Adipose tissue (tissue), 3 donors: ENCODE results near the gene REPIN1. TPM values are rescaled to one million over a fixed set of nuclear protein-coding genes. Genes with fewer than 3 reads are reported as not detected.

Source experiments
- H3K27ac ChIP-seq: one replicate; pipeline ENCODE4 v1.5.1; 2013; ENCODE audit warnings: low read depth, low read length
- WGBS, 3 donors: extraction: QIAGEN DNeasy Blood & Tissue Kit; methylation state at CpG; one replicate each; pipeline ENCODE4 v1.1.7; 2013; 5-methylcytosine and 5-hydroxymethylcytosine counted together
- polyA plus RNA-seq, 3 donors: library from polyadenylated mRNA; stranded (reverse); fragments of 200-250 nt; gene quantifications; one replicate each; pipeline ENCODE4 v1.2.3, GENCODE V29; 2013
- donor health status: healthy with polysubstance abuse.
- donor health status: Bipolar disorder and iron deficiency.
- donor health status: healthy.

REPIN1 gene
- polyA plus RNA-seq, 3 donors: 23.1 to 64.3 (median 59.3) TPM

GRCh38 chr7:150371131-150371995, 2.7 kb downstream of the REPIN1 start:
- H3K27ac ChIP-seq: no peak overlapping the region
- WGBS, 3 donors: 85 to 91% (median 90%) methylated on average over 44 to 48 of the region's 48 CpGs

DNA sequence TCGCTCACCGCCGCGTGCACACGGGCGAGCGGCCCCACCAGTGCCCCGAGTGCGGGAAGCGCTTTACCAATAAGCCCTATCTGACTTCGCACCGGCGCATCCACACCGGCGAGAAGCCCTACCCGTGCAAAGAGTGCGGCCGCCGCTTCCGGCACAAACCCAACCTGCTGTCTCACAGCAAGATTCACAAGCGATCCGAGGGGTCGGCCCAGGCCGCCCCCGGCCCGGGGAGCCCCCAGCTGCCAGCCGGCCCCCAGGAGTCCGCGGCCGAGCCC, 3.3 kb downstream of the REPIN1 start:
- 90 to 95% (median 95%) methylated on average over 17 to 30 of the region's 30 CpGs for WGBS, 3 donors
- no peak overlapping the region for H3K27ac ChIP-seq

DNA sequence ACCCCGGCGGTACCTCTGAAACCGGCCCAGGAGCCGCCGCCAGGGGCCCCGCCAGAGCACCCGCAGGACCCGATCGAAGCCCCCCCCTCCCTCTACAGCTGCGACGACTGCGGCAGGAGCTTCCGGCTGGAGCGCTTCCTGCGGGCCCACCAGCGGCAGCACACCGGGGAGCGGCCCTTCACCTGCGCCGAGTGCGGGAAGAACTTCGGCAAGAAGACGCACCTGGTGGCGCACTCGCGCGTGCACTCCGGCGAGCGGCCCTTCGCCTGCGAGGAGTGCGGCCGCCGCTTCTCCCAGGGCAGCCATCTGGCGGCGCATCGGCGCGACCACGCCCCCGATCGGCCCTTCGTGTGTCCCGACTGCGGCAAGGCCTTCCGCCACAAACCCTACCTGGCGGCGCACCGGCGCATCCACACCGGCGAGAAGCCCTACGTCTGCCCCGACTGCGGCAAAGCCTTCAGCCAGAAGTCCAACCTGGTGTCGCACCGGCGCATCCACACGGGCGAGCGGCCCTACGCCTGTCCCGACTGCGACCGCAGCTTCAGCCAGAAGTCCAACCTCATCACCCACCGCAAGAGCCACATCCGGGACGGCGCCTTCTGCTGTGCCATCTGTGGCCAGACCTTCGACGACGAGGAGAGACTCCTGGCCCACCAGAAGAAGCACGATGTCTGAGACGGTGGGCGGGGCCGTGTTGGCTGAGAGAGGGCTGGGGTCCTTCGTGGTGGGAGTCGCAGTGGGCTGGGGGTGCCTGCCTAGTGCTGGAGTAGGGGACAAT, 3.8 kb downstream of the REPIN1 start:
- WGBS, 3 donors: 79 to 90% (median 90%) methylated on average over 74 to 79 of the region's 79 CpGs
- H3K27ac ChIP-seq: no peak overlapping the region

- H3K27ac ChIP-seq: no peak overlapping the region
- 53 to 82% (median 75%) methylated on average over 21 of the region's 21 CpGs for WGBS, 3 donors
These were observed 4.6 kb downstream of the REPIN1 start for GRCh38 chr7:150373049-150373801.

GRCh38 chr7:150374026-150374425, 5.4 kb downstream of the REPIN1 start:
- 84 to 91% (median 89%) methylated on average over 4 of the region's 4 CpGs for WGBS, 3 donors
- H3K27ac ChIP-seq: no peak overlapping the region

DNA sequence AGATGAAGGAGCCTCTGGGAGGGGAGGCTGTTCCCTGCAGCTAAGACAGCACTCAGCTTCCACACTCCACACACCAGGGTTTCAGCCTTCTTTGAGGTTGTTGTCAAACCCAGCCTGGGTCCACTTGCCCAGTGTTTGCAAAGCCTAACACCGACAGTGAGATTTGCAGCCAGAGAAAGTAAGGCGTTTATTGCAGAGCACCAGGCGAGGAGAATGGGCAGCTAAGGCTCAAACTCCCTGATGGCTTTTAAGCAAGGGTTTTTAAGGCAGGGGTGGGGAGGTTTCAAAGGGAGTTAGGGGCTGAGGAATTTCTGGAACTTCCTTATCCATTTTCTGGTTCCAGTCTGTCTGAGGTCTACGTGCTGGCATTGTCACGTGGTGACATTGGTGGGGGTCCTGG, 5.8 kb downstream of the REPIN1 start:
- 90 to 96% (median 94%) methylated on average over 5 of the region's 5 CpGs for WGBS, 3 donors
- no peak overlapping the region for H3K27ac ChIP-seq

GRCh38 chr7:150375662-150376521, 7.3 kb downstream of the REPIN1 start:
- no peak overlapping the region for H3K27ac ChIP-seq
- 67 to 93% (median 86%) methylated on average over 10 of the region's 10 CpGs for WGBS, 3 donors

DNA sequence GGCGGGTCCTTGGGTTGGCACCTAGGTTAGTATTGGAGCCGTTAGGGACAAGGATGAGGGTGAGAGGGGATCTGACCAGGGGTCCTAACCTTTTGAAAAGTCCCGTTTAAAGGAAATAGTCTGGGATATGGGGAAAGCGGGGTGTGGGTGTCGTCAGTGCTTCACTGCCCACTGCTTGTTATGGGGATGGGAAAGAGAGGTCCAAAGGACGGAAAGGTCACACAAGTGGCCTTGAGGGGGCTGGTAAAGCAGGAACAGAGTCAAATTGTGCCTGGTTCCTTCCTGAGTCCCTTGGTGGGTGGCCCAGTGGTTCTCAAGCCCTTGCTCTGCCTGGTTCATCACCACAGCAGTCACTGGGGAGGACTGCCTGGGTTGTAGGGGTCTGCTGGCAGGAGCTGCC, 7.9 kb downstream of the REPIN1 start:
- 73 to 81% (median 78%) methylated on average over 6 of the region's 6 CpGs for WGBS, 3 donors
- no peak overlapping the region for H3K27ac ChIP-seq

DNA sequence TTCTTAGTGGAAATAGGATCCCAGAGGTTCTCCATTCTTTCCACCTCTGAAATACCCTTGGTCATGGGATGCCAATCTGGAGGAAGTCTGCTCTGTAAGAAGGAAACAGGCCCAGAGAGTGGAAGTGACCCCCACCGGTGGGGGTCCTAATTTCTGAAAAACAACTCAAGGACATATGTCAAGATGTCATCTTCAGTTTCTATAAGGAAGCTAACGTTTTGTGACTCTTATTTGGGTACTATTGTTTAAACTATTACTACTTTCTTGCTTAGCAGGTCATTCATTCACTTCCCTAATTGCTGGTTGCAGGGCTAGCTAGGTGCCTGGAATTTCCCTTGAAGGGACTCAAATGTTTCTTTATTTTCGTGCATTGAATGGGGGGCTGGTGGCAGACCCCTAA, 8.6 kb downstream of the REPIN1 start:
- 24 to 32% (median 29%) methylated on average over 3 of the region's 3 CpGs for WGBS, 3 donors
- no peak overlapping the region for H3K27ac ChIP-seq

- no peak overlapping the region for H3K27ac ChIP-seq
- WGBS, 3 donors: 21 to 68% (median 63%) methylated on average over 4 of the region's 4 CpGs
These were observed 9.0 kb downstream of the REPIN1 start for GRCh38 chr7:150377635-150378034.

DNA sequence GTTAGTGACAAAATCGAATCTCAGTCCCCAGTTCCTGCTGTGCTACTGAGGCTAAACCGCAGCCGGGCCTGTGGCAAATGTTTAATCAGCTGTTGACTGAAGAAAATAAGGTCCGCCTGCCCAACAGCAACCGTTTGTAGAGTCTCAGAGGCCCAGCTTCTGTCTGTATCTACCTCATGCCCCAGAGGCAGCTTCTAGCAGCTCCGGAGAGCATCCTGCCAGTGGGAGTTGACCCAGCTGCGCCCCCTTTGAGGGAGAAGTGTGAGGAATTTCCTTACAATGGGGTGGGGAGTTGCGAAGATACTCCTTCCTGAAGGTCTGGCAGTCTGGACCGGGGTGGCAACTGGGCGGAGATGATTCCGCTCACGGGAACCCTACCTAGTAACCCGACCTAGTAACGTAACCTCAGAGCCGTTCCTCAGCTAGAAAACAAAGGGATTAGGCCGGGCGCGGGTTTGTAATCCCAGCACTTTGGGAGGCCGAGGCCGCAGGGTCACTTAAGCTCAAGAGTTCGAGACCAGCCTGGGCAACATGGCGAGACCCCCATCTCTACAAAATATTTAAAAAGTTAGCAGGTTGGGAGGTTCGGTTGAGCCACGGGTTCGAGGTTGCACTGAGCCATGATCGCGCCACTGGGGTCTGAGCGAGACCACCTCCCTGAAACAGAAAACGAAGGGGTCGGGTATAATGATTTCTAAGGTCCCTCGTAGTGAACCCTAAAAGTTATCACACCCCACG, 9.7 kb downstream of the REPIN1 start:
- H3K27ac ChIP-seq: no peak overlapping the region
- WGBS, 3 donors: 4 to 5% (median 4%) methylated on average over 32 of the region's 32 CpGs

- 0 to 1% (median 0%) methylated on average over 45 to 60 of the region's 60 CpGs for WGBS, 3 donors
These were observed 10.3 kb downstream of the REPIN1 start, which contains the start of gene ZNF775 for GRCh38 chr7:150378853-150379440. Gene ZNF775, plus strand, starts transcription at chr7:150379330. Its CDS starts 9,141 bp downstream, at chr7:150388471.

DNA sequence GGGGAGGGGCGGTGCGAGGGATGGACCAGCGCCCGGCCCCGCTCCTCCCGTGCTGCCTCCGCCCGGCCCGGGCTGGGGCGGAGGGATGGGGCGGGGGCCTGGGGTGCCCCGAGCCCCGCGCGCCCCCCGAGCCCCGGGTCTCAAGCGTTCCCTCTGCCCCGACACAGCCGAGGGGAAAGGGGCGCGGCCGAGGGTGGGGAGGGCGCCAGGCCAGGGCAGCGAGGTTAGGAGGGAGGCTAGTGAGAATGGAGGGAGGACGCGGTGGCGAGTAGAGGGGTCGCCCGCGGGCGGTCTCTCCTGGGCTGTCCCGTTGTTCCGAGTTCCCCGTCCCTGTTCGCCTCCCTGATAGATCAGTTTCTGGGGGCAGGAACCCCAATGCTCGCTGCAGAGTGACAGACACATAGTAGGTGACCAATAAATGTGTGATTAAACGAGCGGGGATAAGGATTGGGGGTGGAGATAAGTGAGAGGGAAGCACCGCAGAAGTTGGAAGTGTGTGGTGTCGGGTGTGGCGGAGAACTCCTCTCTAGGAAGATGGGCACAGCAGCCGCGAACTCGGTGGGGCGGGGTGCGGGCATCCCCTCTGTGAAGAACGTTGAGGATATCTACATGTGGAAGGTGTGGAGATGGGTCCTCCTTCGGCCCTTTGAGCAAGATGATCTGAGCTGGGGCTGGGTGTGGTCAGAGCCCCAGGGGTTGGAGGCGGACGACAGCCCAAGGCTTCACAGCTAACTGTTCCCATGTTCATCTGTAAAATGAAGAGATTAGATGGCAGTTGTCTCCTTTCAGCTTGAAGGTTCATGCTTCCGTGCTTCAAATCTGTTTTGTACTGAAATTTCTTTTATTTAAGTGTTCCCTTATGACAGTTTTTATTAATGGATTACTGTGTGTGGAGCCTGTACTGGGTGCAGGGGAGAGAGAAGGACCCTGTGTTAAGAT, 11.1 kb downstream of the REPIN1 start:
- 2% methylated on average over 48 to 52 of the region's 52 CpGs for WGBS, 3 donors
- no peak overlapping the region for H3K27ac ChIP-seq

More at GRCh38 chr7:150378853-150379440, 10.3 kb downstream of the REPIN1 start, which contains the start of gene ZNF775:
- no peak within 1 kb of the TSS for H3K27ac ChIP-seq

- H3K27ac ChIP-seq: no peak overlapping the region
- WGBS, 3 donors: 65 to 83% (median 77%) methylated on average over 11 of the region's 11 CpGs
These were observed 11.8 kb downstream of the REPIN1 start for GRCh38 chr7:150380463-150380862.

DNA sequence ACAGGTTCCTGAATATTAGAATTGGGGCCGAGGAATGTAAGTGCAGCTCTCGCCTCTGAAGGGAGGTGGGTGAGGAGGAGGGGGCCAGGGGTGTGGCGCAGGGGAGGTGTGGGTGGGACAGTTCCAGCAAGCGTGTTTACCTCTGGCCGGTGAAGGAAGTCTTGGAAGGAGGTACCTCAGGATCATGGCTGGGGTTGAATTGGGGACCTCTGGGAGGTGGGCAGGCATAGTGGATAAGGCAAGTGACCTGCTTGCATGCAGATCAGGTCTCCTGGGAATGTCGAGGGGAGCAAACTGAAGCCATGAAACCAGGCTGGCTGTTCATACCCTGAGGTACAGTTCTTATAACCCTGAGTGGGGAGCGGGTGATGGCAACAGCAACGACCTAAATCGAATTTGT, 12.5 kb downstream of the REPIN1 start:
- no peak overlapping the region for H3K27ac ChIP-seq
- WGBS, 3 donors: 72 to 87% (median 84%) methylated on average over 9 of the region's 9 CpGs

- WGBS, 3 donors: 86 to 100% (median 92%) methylated on average over 1 of the region's 1 CpG
- no peak overlapping the region for H3K27ac ChIP-seq
These were observed 13.1 kb downstream of the REPIN1 start for GRCh38 chr7:150381785-150382122.
